Body of pancreas (tissue), 4 donors: ENCODE measurements around the gene IFNGR1.

Experiments used
- CTCF ChIP-seq, 7 experiments: fragments of 450-650 bp in 4 of 7; fragments of 200-600 bp in 3 of 7; sonication (generic) in 3 of 7; IDR thresholded peaks; one replicate each; pipeline ENCODE4 v1.5.1; 2016 to 2019; ENCODE audit warnings: antibody characterized with exemption in 7 of 7
- POLR2A ChIP-seq, 3 donors: fragments of 450-650 bp; IDR thresholded peaks; one replicate each; pipeline ENCODE4 v1.6.1; 2016; ENCODE audit warnings: antibody characterized with exemption in 3 of 3, mild to moderate bottlenecking in 2 of 3

- TF ChIP-seq CTCF (IDR thresholded peaks at IDR 0.05) (no peak), POLR2A (IDR thresholded peaks at IDR 0.05) (no peak)
Measured at GRCh38 chr6:137203256-137203655, 15.9 kb downstream of the IFNGR1 start.
